ENCODE measurements around the gene ZC3H13.
"Not testable (repeated sequence)": the region's sequence is repeated elsewhere in the genome, so short reads cannot be mapped to it uniquely, and the experiment has no call there.

Gene ZC3H13

DNA sequence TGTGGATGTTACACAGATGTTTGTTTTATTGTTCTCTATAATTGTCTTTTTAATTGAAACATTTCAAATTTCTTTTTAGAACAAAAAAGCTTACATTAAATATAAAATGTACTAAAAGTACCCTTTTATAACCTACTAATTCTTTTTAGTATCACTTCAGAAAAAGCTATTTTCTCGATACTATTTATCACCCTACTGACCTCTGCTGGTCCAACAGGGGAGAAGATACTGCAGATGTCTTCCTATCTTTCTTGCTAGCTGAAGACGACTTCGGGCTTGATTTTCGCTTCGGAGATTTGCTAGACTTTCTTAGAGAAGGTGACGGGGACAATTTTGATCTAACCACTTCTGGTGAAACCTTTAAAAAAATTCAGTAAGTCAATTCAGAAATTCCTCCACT lies 42.4 kb downstream of the ZC3H13 start:
- no peak for DNase-seq (ENCODE audit: low spot score)

DNA sequence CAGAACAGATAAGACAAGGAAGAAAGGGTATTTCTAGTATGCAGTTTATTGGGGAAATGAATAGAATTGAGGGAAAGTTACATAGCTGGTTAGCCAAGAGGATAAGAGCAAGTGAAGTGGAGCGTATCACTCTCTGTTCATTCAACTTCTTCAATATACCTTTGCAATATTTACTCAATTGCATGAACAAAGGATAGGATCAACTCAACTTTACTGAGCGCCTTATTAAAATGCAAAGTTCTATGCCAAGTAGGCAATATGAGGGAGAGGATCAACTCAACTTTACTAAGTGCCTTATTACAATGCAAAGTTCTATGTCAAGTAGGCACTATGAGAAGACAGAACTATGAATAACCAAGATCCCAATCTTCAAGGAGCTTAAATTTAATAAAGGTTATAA lies 43.9 kb downstream of the ZC3H13 start:
- DNase-seq (ENCODE audit: low spot score) = no peak

DNA sequence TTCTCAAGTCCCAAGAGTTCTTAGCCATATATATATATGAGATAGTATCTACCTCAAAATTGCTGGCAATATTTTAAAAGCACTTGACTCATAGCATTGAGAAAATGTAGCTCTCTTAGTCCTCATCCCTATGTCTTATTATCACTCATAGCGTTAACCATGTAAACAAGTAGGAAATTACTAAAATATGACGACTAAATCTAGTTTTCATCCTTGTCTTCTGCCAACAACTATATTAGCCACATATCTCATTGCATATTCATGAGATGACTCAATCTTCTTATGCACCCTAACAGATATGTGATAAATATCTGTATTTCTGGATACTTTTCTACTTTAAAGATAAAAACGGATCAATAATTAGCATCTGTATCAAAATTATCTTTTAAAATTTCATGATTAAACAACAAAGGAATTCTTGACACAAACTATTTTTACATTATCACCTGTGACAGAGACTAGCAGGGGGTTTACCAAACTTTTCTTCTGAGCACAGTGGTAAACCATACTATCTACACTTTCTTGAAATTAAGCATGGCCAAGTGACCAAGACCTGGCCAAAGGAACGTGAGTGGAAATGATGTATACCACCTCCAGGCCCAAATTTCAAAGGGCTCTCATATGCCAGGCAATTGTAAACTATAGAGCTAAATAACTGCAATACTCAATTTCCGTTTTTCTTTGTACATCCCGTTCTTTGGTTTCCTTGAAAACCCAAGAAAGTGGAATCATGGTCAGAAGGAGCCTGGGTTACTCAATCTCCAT lies 45.7 kb downstream of the ZC3H13 start:
- no peak for DNase-seq (ENCODE audit: low spot score)

- DNase-seq (ENCODE audit: low spot score) = no peak
Observed at GRCh38 chr13:46004491-46004890, 48.1 kb downstream of the ZC3H13 start.

GRCh38 chr13:45996631-45997030 lies 55.9 kb downstream of the ZC3H13 start:
- no peak for DNase-seq (ENCODE audit: low spot score)

GRCh38 chr13:45995245-45995644 lies 57.3 kb downstream of the ZC3H13 start:
- no peak for DNase-seq (ENCODE audit: low spot score)

- no peak for DNase-seq (ENCODE audit: low spot score)
Observed at GRCh38 chr13:45994752-45995151, 57.8 kb downstream of the ZC3H13 start.

- DNase-seq (ENCODE audit: low spot score) = no peak
Observed at GRCh38 chr13:45989607-45990006, 62.9 kb downstream of the ZC3H13 start.

- DNase-seq (ENCODE audit: low spot score) = not testable (repeated sequence)
Observed at GRCh38 chr13:45981127-45981526, 71.4 kb downstream of the ZC3H13 start.

GRCh38 chr13:45975337-45975736 lies 77.2 kb downstream of the ZC3H13 start:
- DNase-seq (ENCODE audit: low spot score) = no peak

GRCh38 chr13:45974500-45974899 lies 78.0 kb downstream of the ZC3H13 start:
- no peak for DNase-seq (ENCODE audit: low spot score)

GRCh38 chr13:45967589-45967988 lies 85.0 kb downstream of the ZC3H13 start:
- no peak for DNase-seq (ENCODE audit: low spot score)

DNA sequence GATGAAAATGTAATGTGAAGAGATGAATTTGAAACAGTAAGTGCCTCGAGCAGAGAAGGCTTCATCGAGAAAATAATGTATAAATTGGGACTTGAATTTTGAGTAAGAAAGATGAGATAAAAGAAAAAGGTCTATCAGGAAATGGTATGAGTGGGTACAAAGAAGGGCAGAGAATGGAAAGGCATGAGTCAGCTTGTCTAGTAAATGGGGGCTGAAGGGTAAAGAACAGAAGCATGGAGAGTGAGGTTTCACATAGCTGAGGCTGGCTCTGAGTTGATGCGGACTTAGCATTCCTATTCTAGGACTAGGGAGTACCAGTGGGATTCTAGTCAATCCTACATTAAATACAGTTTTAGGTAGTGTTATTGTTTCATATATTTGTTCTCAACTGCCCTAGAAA lies 85.8 kb downstream of the ZC3H13 start:
- no peak for DNase-seq (ENCODE audit: low spot score)

DNA sequence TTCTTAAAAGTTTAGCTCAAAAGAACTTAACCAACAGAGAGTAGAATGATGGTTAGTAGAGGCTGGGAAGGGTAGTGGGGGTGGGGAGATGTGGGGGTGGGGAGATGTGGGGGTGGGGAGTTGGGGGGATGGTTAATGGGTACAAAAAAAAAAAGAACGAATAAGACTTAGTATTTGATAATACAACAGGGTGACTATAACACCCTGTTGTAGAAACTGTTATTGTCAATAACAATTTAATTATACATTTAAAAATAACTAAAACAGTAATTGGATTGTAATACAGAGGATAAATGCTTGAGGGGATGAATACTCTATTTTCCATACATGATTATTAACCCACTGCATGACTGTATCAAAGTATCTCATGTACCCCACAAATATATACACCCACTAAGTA lies 91.1 kb downstream of the ZC3H13 start:
- no peak for DNase-seq (ENCODE audit: low spot score)

DNA sequence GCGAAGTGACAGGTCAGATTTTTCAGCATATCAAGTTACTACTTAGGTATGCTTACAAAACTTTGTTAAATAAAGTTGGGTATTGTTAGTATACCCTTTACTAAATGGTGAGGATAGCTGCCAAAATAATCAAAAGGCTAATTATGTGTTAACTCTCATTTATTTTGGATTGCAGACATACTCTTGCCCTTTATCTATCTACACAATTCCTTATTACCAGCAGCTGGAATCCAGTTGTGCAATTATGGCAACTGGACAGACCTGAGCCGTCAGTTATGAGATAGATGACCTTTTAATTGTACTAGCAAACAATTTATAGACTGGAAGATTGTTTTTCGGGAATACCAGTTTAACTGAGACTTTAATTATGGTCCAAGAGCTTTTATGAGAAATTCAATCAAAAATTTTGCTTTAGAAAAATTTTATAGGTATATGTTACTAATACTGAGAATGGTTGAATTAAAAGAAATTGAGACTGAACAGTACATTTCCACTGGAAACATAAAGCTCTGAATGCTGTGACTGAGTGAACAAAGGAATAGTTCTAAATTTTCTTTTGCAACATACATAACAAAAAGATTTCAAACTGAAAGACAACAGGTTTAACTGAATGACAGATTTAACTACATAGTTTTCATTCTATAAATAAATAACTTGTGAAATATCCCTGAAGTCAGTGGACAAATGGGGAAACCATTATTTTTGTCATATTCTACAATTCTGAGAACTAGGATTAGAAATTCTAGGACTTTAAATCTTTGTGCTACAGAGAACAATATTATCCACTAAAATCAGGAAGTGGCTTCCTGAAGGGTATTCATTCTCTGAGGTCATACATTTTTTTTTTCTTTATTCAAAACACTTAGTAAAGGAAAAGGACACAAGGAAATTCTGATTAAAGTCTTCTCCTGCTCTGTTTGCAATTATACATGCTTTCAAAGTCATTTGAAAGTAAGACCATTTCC lies 97.4 kb downstream of the ZC3H13 start:
- DNase-seq (ENCODE audit: low spot score) = peak; percentile 3

GRCh38 chr13:45953082-45953481 lies 99.5 kb downstream of the ZC3H13 start:
- no peak for DNase-seq (ENCODE audit: low spot score)

DNA sequence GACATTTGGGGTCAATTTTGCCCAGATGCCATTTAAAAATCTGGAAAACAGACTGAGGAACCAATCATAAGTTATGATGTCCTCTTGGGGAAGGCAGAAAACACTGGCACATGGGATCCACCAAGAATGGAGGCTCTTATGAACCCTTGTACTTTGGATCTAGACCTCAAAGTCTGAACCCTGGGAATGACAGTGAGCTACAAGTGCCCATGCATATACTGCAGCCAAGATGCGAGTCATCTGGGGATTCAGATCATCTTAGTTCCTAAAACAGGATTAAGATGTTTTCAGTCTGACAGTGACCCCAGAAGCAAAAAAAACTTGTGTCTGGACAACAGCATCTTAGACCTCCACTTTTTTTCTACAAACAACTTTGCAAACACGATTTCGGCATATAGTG lies 100.8 kb downstream of the ZC3H13 start:
- DNase-seq (ENCODE audit: low spot score) = no peak

DNA sequence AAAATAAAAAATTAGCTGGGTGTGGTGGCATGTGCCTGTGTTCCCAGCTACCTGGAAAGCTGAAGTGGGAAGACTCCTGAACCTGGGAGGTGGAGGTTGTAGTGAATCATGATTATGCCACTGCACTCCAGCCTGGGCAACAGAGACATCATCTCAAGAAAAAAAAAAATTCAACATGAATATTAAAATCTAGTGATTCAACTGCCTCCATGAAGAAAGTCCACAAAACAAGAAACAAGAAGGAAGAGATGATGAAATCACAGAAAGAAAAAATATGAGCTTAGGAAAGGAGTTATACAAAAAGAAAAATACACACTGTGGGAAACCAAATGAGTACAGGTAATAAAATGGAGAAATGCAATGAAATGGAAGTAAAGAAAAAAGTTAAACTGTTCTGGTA lies 101.4 kb downstream of the ZC3H13 start:
- no peak for DNase-seq (ENCODE audit: low spot score)

DNA sequence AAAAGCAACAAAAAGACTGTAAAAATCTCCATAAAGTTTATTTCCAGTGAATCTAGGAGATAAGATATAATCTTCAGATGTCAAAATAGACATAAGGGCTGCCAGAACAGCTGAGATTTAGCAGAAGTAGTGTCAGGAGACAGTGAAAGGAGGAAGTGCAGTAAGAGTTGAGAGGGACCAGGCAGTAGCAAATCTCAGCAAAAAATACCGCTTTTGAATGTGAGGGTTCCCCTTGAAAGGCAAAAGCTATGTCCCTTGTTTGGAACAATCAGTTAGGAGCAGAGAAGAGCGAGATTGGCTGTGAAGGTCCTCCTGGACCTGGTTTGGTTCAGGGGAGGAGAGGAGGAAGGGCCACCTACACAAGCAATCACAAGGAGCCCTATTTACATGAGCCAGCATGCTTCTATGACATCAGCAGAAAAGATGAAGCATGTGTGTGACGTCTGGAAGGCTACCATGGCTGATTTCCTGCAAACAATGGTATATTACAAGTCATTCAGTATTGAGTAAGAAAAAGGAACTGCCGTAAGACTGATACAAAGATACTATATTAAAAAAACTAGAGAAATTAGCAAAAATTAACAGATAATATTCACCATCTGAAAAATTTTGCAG lies 102.1 kb downstream of the ZC3H13 start:
- DNase-seq (ENCODE audit: low spot score) = no peak

- DNase-seq (ENCODE audit: low spot score) = no peak
Observed at GRCh38 chr13:45949161-45949560, 103.4 kb downstream of the ZC3H13 start.

- no peak for DNase-seq (ENCODE audit: low spot score)
Observed at GRCh38 chr13:45943965-45944364, 108.6 kb downstream of the ZC3H13 start.

DNA sequence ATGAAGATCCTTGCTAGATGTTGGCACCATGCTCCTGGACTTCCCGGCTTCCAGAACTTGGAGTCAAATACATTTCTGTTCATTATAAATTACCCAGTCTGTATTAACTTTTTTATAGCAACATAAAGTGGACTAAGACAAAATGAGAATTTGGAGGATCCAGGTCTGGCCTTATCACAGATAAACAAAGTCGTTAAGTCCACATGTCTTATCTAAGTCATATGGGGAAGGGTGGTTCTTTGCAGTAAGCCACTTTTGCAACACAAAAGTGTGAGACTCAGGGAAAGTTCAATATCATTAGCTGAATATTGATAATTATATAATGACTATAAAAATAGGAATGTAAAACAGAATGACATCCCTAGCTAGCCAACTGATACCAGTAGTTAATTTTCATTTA lies 109.4 kb downstream of the ZC3H13 start:
- no peak for DNase-seq (ENCODE audit: low spot score)

- DNase-seq (ENCODE audit: low spot score) = no peak
Observed at GRCh38 chr13:45941261-45941660, 111.3 kb downstream of the ZC3H13 start.
